DMS114 treated with DMSO at 0.1 percent for 48 hours (cell line): ENCODE measurements around the gene NEURL1B.
"Not testable (repeated sequence)": the region's sequence is repeated elsewhere in the genome, so short reads cannot be mapped to it uniquely, and the experiment has no call there.

Experiments
- DNase-seq: peaks from one replicate; lab custom pipeline; 2025; ENCODE audit not compliant: unreplicated experiment; lab: John Stamatoyannopoulos, UW

The NEURL1B gene

GRCh38 chr5:172694061-172694460, 53.0 kb downstream of the NEURL1B start:
- no peak for DNase-seq

GRCh38 chr5:172694541-172694940, 53.5 kb downstream of the NEURL1B start:
- no peak for DNase-seq

GRCh38 chr5:172695232-172696054, 54.4 kb downstream of the NEURL1B start:
- DNase-seq = no peak

GRCh38 chr5:172696171-172696849, 55.2 kb downstream of the NEURL1B start:
- DNase-seq = no peak

- DNase-seq = peak; percentile 82
Observed at GRCh38 chr5:172697123-172698121, 56.4 kb downstream of the NEURL1B start.

GRCh38 chr5:172699423-172699822, 58.4 kb downstream of the NEURL1B start:
- no peak for DNase-seq

- no peak for DNase-seq
Observed at GRCh38 chr5:172699999-172700364, 58.9 kb downstream of the NEURL1B start.

GRCh38 chr5:172700365-172701290, 59.6 kb downstream of the NEURL1B start:
- DNase-seq = no peak

GRCh38 chr5:172701291-172701656, 60.2 kb downstream of the NEURL1B start:
- no peak for DNase-seq

GRCh38 chr5:172703952-172704351, 62.9 kb downstream of the NEURL1B start:
- DNase-seq = no peak

- no peak for DNase-seq
Observed at GRCh38 chr5:172705576-172706084, 64.6 kb downstream of the NEURL1B start.

- no peak for DNase-seq
Observed at GRCh38 chr5:172706796-172707195, 65.7 kb downstream of the NEURL1B start.

GRCh38 chr5:172707285-172708182, 66.5 kb downstream of the NEURL1B start:
- DNase-seq = peak; percentile 63

- no peak for DNase-seq
Observed at GRCh38 chr5:172708183-172708505, 67.1 kb downstream of the NEURL1B start.

GRCh38 chr5:172710676-172711075, 69.6 kb downstream of the NEURL1B start:
- DNase-seq = no peak

GRCh38 chr5:172711321-172711861, 70.3 kb downstream of the NEURL1B start:
- DNase-seq = not testable (repeated sequence)

- no peak for DNase-seq
Observed at GRCh38 chr5:172712610-172713009, 71.5 kb downstream of the NEURL1B start.

GRCh38 chr5:172713113-172713808, 72.2 kb downstream of the NEURL1B start:
- no peak for DNase-seq
